Heart right ventricle (tissue), 16 donors: Measurements from ENCODE around the gene ZNF490. TPM values are rescaled to one million over a fixed set of nuclear protein-coding genes. Genes with fewer than 3 reads are reported as not detected.
A peak's percentile ranks its signal among the peaks of the same experiment; 100 is the strongest.

Source experiments
- ATAC-seq, 8 donors: fragments of 200-7000 bp; cut with Tn5 transposase; one replicate each; pipeline ENCODE4 v1.9.1; 2020; ENCODE audit warnings: mild to moderate bottlenecking in 8 of 8, moderate library complexity in 8 of 8, moderate number of reproducible peaks in 1 of 8
- DNase-seq, 2 donors: peaks; one replicate each; pipeline ENCODE4 v3.0.0-alpha.2; 2020
- H3K27ac ChIP-seq, 10 donors: fragments of 200-600 bp; sonication (generic) in 2 of 10; one replicate each; pipeline versions ENCODE4 v1.5.0 to v1.8.0; 2020 to 2022; ENCODE audit warnings: mild to moderate bottlenecking in 3 of 10
- H3K27me3 ChIP-seq, 7 donors: fragments of 200-600 bp; one replicate each; pipeline ENCODE4 v1.8.0; 2021 to 2022; ENCODE audit warnings: mild to moderate bottlenecking in 2 of 7
- H3K36me3 ChIP-seq, 9 donors: fragments of 200-600 bp; sonication (generic) in 1 of 9; one replicate each; pipeline versions ENCODE4 v1.5.0 to v1.8.0; 2020 to 2022; ENCODE audit warnings: mild to moderate bottlenecking in 2 of 9
- H3K4me1 ChIP-seq, 9 donors: fragments of 200-600 bp; sonication (generic) in 1 of 9; one replicate each; pipeline versions ENCODE4 v1.5.0 to v1.8.0; 2020 to 2022; ENCODE audit warnings: mild to moderate bottlenecking in 4 of 9
- H3K4me3 ChIP-seq, 10 donors: fragments of 200-600 bp; sonication (generic) in 2 of 10; one replicate each; pipeline versions ENCODE4 v1.5.0 to v1.8.0; 2020 to 2022; ENCODE audit warnings: mild to moderate bottlenecking in 7 of 10, moderate library complexity in 2 of 10
- H3K9me3 ChIP-seq, 11 donors: fragments of 200-600 bp in 10 of 11; sonication (generic) in 2 of 11; one replicate each; pipeline versions ENCODE4 v1.5.0 to v1.8.0; 2013 to 2022; ENCODE audit warnings: mild to moderate bottlenecking in 2 of 11, control low read depth in 1 of 11, moderate library complexity in 1 of 11
- CTCF ChIP-seq, 9 donors: fragments of 200-600 bp; sonication (generic) in 2 of 9; IDR thresholded peaks; one replicate each; pipeline versions ENCODE4 v1.5.0 to v1.8.0; 2021 to 2022; ENCODE audit warnings: antibody characterized with exemption in 9 of 9, mild to moderate bottlenecking in 5 of 9, moderate library complexity in 1 of 9
- WGBS, 2 donors: extraction: QIAGEN DNeasy Blood & Tissue Kit; methylation state at CpG; one replicate each; pipeline ENCODE4 v1.1.7; 2013; ENCODE audit warnings: inconsistent platforms in 1 of 2; 5-methylcytosine and 5-hydroxymethylcytosine counted together
- intact Hi-C, 10 donors: fragments of 100-400 bp; cut with DNase I; formaldehyde crosslinking; loops; one replicate each; pipeline versions ENCODE4 v1.11.1 to v1.14.2; 2022
- long read RNA-seq, 3 donors: library from polyadenylated mRNA; unstranded; transcript quantifications; one replicate each; pipeline ENCODE4 v2.0.0, GENCODE V29; 2020 to 2021
- polyA plus RNA-seq, 2 donors: library from polyadenylated mRNA; stranded (reverse); fragments of 200-250 nt; gene quantifications; one replicate each; pipeline ENCODE4 v1.2.3, GENCODE V29; 2013
- total RNA-seq, 10 donors: library from RNA; stranded (reverse); fragmentation: NEBNext Ultra II Directional in 3 of 10; extraction: Animal tissue kit (Norgen Biotek cat#: 25700) in 3 of 10; gene quantifications; one replicate each; pipeline versions ENCODE4 v1.2.1 to v1.2.4, GENCODE V29; 2021 to 2023
- donor health status: Arrhythmogenic right ventricular cardiomyopathy.
- donor health status: ischemic (EF 13 %, LVEDD 7.1; RV severe dilation, severe dysfunction).
- donor health status: healthy with polysubstance abuse.
- donor health status: DM: no; HTN: yes; CAD: no.
- donor health status: DM: no; HTN: no; CAD: no.
- donor health status: ischemic (EF 25% LVEDD 6.9; RV normal size, moderate dysfunction).
- donor health status: ischemic (EF 25% LVEDD 5.7; RV mildly dilated, moderate dysfunction).
- donor health status: healthy.
- donor health status: DM: yes; HTN: yes; CAD: no.
- donor health status: Ischemic cardiomyopathy.
- donor health status: ischemic (EF 35%, LVEDD 5.7; RV mildly dilated, moderate dysfunction).
- donor health status: nonischemic (EF 11% LVEDD 7.7; RV severe dilation, severe dysfunction).
- donor health status: DM: yes; HTN: yes; CAD: no.
- donor health status: PGD.
- donor health status: ischemic (EF 29% LVEDD 5.4; RV normal size, mild dysfunction).
- donor health status: nonischemic (EF 23%, LVEDD 6.1; RV moderate dilation, normal function).

Gene ZNF490
- total RNA-seq (1 to 10 TPM; 3.2 to 7.2 (median 5.2) TPM), polyA plus RNA-seq (under 1 TPM; 0.22 to 0.95 TPM)
- long read RNA-seq, donor 1, full-length matches to known transcripts, result 1 of 2 reads
- long read RNA-seq, donor 1, partial matches to known transcripts, result 0 of 2 reads
- long read RNA-seq, donor 1, other reads (novel, unspliced or antisense), result 1 of 2 reads
- long read RNA-seq, donor 2, result 0 reads
- long read RNA-seq, donor 3, full-length matches to known transcripts, result 6 of 7 reads
- long read RNA-seq, donor 3, partial matches to known transcripts, result 0 of 7 reads
- long read RNA-seq, donor 3, other reads (novel, unspliced or antisense), result 1 of 7 reads

GRCh38 chr19:12610540-12611360 lies at the start of gene ZNF490, which contains the start of gene ZNF791:
Gene ZNF490, minus strand, starts transcription at chr19:12610813. Its CDS starts 133 bp downstream, at chr19:12610680.
Gene ZNF791, plus strand, starts transcription at chr19:12610920. Its CDS starts 160 bp downstream, at chr19:12611080.
- Histone ChIP-seq H3K9me3 (no peaks in the 10 kb centered on the region), H3K27ac (peak within 1 kb of the TSS; percentile 86 to 99 (median 97)), H3K4me3 (peak within 1 kb of the TSS; percentile 78 to 100 (median 97)), H3K27me3 (no peaks in the 10 kb centered on the region), H3K4me1 (peaks cover 0 to 51% (median 38%) of the 10 kb centered on the region in 9 donors), H3K36me3 (peaks cover 0 to 66% (median 12%) of the 10 kb centered on the region in 9 donors)
- intact Hi-C loops, result no loop called here
- peak; percentile 95 to 99 for DNase-seq
- peak; percentile 99 to 100 (median 99) for ATAC-seq
- 1% methylated on average over 61 of the region's 61 CpGs for WGBS, 2 donors
- peak in 1 of 9 donors; percentile 12 for TF ChIP-seq CTCF (IDR thresholded peaks at IDR 0.05)

DNA sequence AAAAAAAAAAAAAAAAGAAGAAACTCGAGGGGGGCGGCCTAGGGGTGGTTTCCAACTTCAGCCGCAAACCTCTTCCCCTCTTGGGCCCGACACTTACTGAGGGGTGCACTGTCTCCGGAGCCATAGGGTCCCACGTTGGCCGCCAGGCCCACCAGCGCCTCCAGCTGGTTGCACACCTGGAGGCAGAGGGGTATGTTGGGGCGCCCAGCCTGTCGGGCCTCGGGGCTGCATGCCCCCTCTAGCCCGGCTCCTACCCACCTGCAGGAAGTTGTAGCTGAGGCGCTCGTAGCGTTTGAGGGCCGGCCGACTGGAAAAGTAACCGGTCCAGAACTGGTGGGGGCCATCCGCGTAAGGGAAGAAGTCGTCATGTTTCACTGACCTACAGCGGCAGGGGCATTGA lies 47.4 kb upstream of the ZNF490 start:
- Histone ChIP-seq H3K36me3 (peaks cover 0 to 98% (median 39%) of the 10 kb centered on the region in 9 donors), H3K9me3 (no peaks in the 10 kb centered on the region), H3K4me1 (no peaks in the 10 kb centered on the region), H3K27ac (no peak overlapping the region), H3K27me3 (no peaks in the 10 kb centered on the region), H3K4me3 (no peak overlapping the region)
- no peak for ATAC-seq
- TF ChIP-seq CTCF (IDR thresholded peaks at IDR 0.05), result no peak
- DNase-seq, result no peak
- 97% methylated on average over 22 of the region's 22 CpGs for WGBS, 2 donors
- intact Hi-C loops, result no loop called here

GRCh38 chr19:12656899-12657571 lies 46.4 kb upstream of the ZNF490 start:
- no peak for TF ChIP-seq CTCF (IDR thresholded peaks at IDR 0.05)
- Histone ChIP-seq H3K9me3 (no peaks in the 10 kb centered on the region), H3K27ac (no peak overlapping the region), H3K4me1 (no peaks in the 10 kb centered on the region), H3K4me3 (no peak overlapping the region), H3K27me3 (no peaks in the 10 kb centered on the region), H3K36me3 (peaks cover 0 to 96% (median 32%) of the 10 kb centered on the region in 9 donors)
- no peak for DNase-seq
- intact Hi-C loops, result no loop called here
- 59 to 66% methylated on average over 42 to 50 of the region's 50 CpGs for WGBS, 2 donors
- peak in 2 of 8 donors; percentile 29 to 39 for ATAC-seq

DNA sequence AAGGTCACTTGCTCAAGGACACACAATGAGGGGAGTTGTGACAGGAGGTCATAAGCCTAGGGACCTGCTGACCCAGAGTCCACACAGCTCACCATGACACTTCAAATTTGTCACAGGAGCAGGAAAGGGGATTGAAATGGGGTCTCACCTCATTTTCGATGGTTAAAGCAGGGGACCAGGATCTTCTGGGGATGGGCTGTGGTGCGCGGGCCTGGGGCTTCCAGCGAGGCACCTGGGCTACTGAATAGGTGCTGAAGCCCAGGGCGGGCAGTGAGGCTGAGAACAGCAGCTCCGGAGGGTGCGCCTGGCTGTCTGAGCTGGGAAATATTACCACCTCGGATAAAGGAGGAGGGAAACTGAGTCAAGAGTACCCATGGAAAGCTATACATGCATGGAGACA lies 44.9 kb upstream of the ZNF490 start:
- Histone ChIP-seq H3K4me1 (no peaks in the 10 kb centered on the region), H3K27me3 (no peaks in the 10 kb centered on the region), H3K27ac (no peak overlapping the region), H3K4me3 (no peak overlapping the region), H3K36me3 (peaks cover 0 to 93% (median 23%) of the 10 kb centered on the region in 9 donors), H3K9me3 (no peaks in the 10 kb centered on the region)
- no peak for TF ChIP-seq CTCF (IDR thresholded peaks at IDR 0.05)
- intact Hi-C loops, result no loop called here
- DNase-seq (no peak), ATAC-seq (no peak)
- WGBS, 2 donors, result 94 to 97% methylated on average over 8 of the region's 8 CpGs
